ENCODE measurements around the gene KRTAP9-6.
"Not testable (repeated sequence)": the region's sequence is repeated elsewhere in the genome, so short reads cannot be mapped to it uniquely, and the experiment has no call there.

The KRTAP9-6 gene

GRCh38 chr17:41265078-41265477 is at the start of gene KRTAP9-6:
KRTAP9-6 (plus strand) TSS chr17:41265378; CDS start chr17:41265378, 0 bp downstream.
- no peak for TF ChIP-seq CTCF (IDR thresholded peaks at IDR 0.05)
- no peak for DNase-seq (ENCODE audit: low spot score)
- Histone ChIP-seq H3K27ac (no peak within 1 kb of the TSS), H3K4me3 (no peak within 1 kb of the TSS)

DNA sequence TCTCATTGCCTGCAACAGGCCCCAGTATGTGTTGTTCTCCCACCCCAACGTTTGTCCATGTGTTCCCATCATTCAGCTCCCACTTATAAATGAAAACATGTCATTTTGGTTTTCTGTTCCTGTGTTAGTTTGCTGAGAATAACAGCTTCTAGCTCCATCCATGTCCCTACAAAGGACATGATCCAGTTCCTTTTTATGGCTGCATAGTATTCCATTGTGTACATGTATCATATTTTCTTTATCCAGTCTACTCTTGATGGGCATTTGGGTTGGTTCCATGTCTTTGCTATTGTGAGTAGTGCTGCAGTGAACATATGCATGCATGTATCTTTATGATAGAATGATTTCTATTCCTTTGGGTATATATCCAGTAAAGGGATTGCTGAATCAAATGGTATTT is 49.5 kb upstream of the KRTAP9-6 start:
- Histone ChIP-seq H3K4me3 (no peak overlapping the region), H3K27ac (no peak overlapping the region)
- no peak for DNase-seq (ENCODE audit: low spot score)
- no peak for TF ChIP-seq CTCF (IDR thresholded peaks at IDR 0.05)

- Histone ChIP-seq H3K4me3 (no peak overlapping the region), H3K27ac (no peak overlapping the region)
- no peak for DNase-seq (ENCODE audit: low spot score)
- no peak for TF ChIP-seq CTCF (IDR thresholded peaks at IDR 0.05)
Observed at GRCh38 chr17:41223821-41224220, 41.4 kb upstream of the KRTAP9-6 start.

DNA sequence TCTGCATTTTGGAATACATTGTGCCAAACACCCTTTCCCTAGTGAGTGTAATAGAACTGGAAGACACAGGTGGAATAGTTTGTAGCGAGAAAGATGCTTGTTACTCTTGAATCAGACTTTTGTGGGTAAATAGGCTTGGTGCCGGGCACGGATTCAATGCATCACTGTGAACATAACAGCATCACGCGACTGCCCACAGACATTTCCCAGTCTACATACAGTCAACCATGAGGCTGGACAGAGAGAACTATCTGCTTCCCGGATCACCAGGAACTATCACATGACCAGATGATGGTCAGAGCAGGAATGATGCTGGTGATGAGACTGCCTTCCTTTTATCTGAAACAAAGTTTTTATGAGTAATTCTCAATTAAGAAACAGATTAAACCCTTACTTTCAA is 39.1 kb upstream of the KRTAP9-6 start:
- Histone ChIP-seq H3K27ac (no peak overlapping the region), H3K4me3 (no peak overlapping the region)
- DNase-seq (ENCODE audit: low spot score) = no peak
- TF ChIP-seq CTCF (IDR thresholded peaks at IDR 0.05) = no peak

DNA sequence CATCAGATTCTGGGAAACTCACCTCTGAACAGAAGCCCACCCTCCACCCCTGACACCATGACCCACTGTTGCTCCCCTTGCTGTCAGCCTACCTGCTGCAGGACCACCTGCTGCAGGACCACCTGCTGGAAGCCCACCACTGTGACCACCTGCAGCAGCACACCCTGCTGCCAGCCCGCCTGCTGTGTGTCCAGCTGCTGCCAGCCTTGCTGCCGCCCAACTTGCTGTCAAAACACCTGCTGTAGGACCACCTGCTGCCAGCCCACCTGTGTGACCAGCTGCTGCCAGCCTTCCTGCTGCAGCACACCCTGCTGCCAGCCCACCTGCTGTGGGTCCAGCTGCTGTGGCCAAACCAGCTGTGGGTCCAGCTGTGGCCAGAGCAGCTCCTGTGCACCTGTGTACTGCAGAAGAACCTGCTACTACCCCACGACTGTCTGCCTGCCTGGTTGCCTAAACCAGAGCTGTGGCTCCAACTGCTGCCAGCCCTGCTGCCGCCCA is 38.5 kb upstream of the KRTAP9-6 start, which contains the start of gene KRTAP9-2:
Gene KRTAP9-2, plus strand, starts transcription at position 51 of the 498 bp plus-strand sequence. Its CDS starts 7 bp downstream, at position 58.
- H3K4me3 ChIP-seq; DNase-seq (ENCODE audit: low spot score); H3K27ac ChIP-seq: not testable (repeated sequence)

DNA sequence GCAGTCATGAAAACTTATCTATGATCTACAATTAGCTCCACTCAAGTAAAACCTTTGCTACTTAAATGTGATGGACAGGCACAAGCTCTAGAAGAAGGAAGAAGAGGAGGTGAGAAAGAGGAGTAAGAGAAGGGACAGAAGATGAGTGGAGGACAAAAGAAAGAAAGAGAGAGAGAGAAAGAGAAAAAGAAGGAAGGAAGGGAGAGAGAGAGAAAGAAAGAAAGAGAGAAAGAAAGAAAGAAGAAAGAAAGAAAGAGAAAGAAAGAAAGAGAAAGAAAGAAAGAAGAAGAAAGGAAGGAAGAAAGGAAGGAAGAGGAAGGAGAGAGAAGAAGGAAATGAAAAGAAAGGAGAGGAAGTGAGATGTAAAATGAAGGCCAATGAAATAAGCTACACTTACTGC is 35.1 kb upstream of the KRTAP9-6 start:
- Histone ChIP-seq H3K27ac (no peak overlapping the region), H3K4me3 (no peak overlapping the region)
- no peak for TF ChIP-seq CTCF (IDR thresholded peaks at IDR 0.05)
- no peak for DNase-seq (ENCODE audit: low spot score)

DNA sequence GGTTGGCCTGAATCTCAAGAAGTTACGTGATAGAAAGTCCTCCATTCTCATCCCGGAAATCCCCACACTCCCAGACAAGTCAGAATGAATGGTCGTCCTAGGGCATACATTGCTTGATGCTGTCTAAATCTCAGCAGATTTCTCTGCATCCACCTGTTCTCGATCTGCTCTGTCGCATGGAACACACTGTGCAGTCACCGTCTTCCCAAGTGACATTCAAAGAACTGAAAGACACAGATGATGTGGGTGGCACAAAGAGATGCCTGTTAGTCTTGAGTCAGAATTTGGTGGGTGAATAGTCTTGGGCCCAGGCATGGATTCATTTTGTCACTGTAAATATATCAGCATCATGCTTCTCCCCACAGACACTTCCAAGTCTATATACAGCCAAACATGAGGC is 33.4 kb upstream of the KRTAP9-6 start:
- Histone ChIP-seq H3K27ac (no peak overlapping the region), H3K4me3 (no peak overlapping the region)
- no peak for DNase-seq (ENCODE audit: low spot score)
- TF ChIP-seq CTCF (IDR thresholded peaks at IDR 0.05) = no peak

GRCh38 chr17:41232399-41233105 is 32.6 kb upstream of the KRTAP9-6 start, which contains the start of gene KRTAP9-3:
KRTAP9-3 (plus strand) TSS chr17:41232449; CDS start chr17:41232502, 53 bp downstream.
- not testable (repeated sequence) for H3K27ac ChIP-seq; H3K4me3 ChIP-seq; DNase-seq (ENCODE audit: low spot score)

GRCh38 chr17:41237116-41237515 is 28.1 kb upstream of the KRTAP9-6 start:
- DNase-seq (ENCODE audit: low spot score); H3K4me3 ChIP-seq; H3K27ac ChIP-seq: not testable (repeated sequence)

DNA sequence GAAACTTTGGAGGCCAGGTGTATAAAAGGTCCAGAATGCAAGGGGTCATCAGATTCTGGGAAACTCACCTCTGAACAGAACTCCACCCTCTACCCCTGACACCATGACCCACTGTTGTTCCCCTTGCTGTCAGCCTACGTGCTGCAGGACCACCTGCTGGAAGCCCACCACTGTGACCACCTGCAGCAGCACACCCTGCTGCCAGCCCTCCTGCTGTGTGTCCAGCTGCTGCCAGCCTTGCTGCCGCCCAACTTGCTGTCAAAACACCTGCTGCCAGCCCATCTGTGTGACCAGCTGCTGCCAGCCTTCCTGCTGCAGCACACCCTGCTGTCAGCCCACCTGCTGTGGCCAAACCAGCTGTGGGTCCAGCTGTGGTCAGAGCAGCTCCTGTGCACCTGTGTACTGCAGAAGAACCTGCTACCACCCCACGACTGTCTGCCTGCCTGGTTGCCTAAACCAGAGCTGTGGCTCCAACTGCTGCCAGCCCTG is 27.2 kb upstream of the KRTAP9-6 start, which contains the start of gene KRTAP9-8:
Gene KRTAP9-8, plus strand, starts transcription at position 51 of the 489 bp plus-strand sequence. Its CDS starts 53 bp downstream, at position 104.
- H3K4me3 ChIP-seq; H3K27ac ChIP-seq; DNase-seq (ENCODE audit: low spot score): not testable (repeated sequence)

DNA sequence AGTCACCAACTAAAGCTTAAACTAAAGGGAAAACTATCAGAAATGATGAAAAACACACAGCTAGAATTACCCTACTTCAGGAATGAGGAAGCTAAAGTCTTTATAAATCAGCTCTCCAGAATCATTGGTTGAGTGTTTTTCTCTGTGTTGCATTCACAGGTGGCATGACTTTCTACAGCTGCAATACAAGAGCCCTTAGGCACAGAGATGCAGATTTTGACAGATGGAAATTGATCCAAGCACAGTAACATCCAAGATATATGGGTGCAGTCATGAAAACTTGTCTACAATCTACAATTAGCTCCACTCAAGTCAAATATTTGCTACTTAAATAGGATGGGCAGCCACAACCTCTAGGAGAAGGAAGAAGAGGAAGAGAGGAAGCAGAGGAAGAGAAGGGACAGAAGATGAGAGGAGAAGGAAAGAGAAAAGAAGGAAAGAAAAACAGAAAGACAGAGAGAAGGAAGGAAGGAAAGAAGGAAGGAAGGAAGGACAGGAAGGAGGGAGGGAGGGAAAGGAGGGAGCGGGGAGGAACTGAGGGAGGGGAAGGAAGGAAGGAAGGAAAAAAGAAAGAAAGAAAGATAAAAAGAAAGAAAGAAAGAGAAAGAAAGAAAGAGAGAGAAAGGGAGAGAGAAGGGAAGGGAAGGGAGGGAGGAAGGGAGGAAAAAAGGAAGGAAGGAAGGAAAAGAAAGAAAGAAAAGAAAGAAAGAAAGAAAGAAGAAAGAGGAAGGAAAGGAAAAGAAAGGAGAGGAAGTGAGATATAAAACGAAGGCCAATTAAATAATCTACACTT is 18.0 kb upstream of the KRTAP9-6 start:
- not testable (repeated sequence) for H3K4me3 ChIP-seq; DNase-seq (ENCODE audit: low spot score)

More for the DNA sequence above, 18.0 kb upstream of the KRTAP9-6 start:
- not testable (repeated sequence) for H3K27ac ChIP-seq
